Left lobe of liver (tissue), 2 donors: ENCODE results near the gene MICAL2. TPM values are rescaled to one million over a fixed set of nuclear protein-coding genes. Genes with fewer than 3 reads are reported as not detected.

Experiments used
- ATAC-seq: fragments of 200-7000 bp; cut with Tn5 transposase; one replicate; pipeline ENCODE4 v1.9.1; 2020; ENCODE audit warnings: mild to moderate bottlenecking, moderate library complexity
- DNase-seq: peaks from one replicate; pipeline ENCODE4 v3.0.0-alpha.2; 2020; ENCODE audit warnings: low spot score
- total RNA-seq: library from RNA; stranded (reverse); gene quantifications from one replicate; pipeline ENCODE4 v1.2.1, GENCODE V29; 2021
- donor health status: DM: no; HTN: no; CAD: no; lungs with moderate emphysema.
- donor health status: DM: no; HTN: yes; CAD: no.

The MICAL2 gene
- total RNA-seq, 1 donor from 2014 or later: 47.8 TPM

- no peak for DNase-seq
- ATAC-seq: no peak
These were observed 180.9 kb downstream of the MICAL2 start for GRCh38 chr11:12291313-12291712.

- ATAC-seq: no peak
- no peak for DNase-seq
These were observed 181.4 kb downstream of the MICAL2 start for GRCh38 chr11:12291766-12292165.

GRCh38 chr11:12292766-12293165 lies 182.4 kb downstream of the MICAL2 start:
- no peak for ATAC-seq
- no peak for DNase-seq

- ATAC-seq (no peak), DNase-seq (no peak)
These were observed 183.1 kb downstream of the MICAL2 start for GRCh38 chr11:12293486-12293885.

- ATAC-seq (no peak), DNase-seq (no peak)
These were observed 184.2 kb downstream of the MICAL2 start for GRCh38 chr11:12294613-12295012.

- DNase-seq (no peak), ATAC-seq (no peak)
These were observed 185.6 kb downstream of the MICAL2 start for GRCh38 chr11:12295943-12296342.

GRCh38 chr11:12298610-12299009 lies 188.2 kb downstream of the MICAL2 start:
- no peak for DNase-seq
- no peak for ATAC-seq

- peak; percentile 72 for ATAC-seq
- DNase-seq: no peak
These were observed 191.0 kb downstream of the MICAL2 start for GRCh38 chr11:12301379-12301778.

GRCh38 chr11:12303421-12304149 lies 193.2 kb downstream of the MICAL2 start:
- peak; percentile 49 for ATAC-seq

GRCh38 chr11:12306830-12307229 lies 196.4 kb downstream of the MICAL2 start:
- ATAC-seq (no peak), DNase-seq (no peak)

More at GRCh38 chr11:12303421-12304149, 193.2 kb downstream of the MICAL2 start:
- no peak for DNase-seq

GRCh38 chr11:12312132-12312531 lies 201.7 kb downstream of the MICAL2 start:
- ATAC-seq: no peak

More at GRCh38 chr11:12312132-12312531, 201.7 kb downstream of the MICAL2 start:
- DNase-seq: no peak

Other genes with a start within 250 kb of the MICAL2 start
- gene DKK3, start 102.0 kb upstream of the MICAL2 start, total RNA-seq: 5.5 TPM